GM21526 (cell line): Measurements from ENCODE around the gene PEX3.
"Not testable (repeated sequence)": the region's sequence is repeated elsewhere in the genome, so short reads cannot be mapped to it uniquely, and the experiment has no call there.

ENCODE experiments used
- ATAC-seq: cut with Tn5 transposase; IDR thresholded peaks from one replicate; pipeline ENCODE4 v1.9.1; 2021; ENCODE audit warnings: moderate library complexity; ENCODE audit not compliant: unreplicated experiment, low FRiP score

The PEX3 gene

DNA sequence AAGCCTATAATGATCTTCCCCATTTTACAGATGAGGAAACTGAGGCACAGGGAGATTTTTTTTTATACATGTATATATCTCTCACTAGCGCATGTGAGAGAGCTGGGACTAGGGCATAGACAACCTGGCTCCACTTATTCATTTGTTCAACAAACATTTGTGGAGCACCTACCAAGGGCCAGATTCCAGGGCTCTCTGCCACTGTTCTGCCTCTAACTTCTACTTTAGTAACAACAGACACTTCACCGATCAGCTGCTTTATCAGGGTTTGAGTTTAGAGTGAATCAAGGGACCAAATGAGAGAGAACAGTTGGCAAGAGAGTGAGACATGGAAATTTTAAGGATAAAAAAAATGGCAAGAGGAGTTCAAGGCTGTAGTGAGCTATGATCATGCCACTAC, 7.5 kb upstream of the PEX3 start:
- ATAC-seq, result no peak

DNA sequence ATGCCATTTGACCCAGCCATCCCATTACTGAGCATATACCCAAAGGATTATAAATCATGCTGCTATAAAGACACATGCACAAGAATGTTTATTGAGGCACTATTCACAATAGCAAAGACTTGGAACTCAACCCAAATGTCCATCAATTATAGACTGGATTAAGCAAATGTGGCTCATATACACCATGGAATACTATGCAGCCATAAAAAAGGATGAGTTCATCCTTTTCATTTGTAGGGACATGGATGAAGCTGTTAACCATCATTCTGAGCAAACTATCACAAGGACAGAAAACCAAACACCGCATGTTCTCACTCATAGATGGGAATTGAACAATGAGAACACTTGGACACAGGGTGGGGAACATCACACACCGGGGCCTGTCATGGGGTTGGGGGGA, 2.7 kb upstream of the PEX3 start:
- not testable (repeated sequence) for ATAC-seq

DNA sequence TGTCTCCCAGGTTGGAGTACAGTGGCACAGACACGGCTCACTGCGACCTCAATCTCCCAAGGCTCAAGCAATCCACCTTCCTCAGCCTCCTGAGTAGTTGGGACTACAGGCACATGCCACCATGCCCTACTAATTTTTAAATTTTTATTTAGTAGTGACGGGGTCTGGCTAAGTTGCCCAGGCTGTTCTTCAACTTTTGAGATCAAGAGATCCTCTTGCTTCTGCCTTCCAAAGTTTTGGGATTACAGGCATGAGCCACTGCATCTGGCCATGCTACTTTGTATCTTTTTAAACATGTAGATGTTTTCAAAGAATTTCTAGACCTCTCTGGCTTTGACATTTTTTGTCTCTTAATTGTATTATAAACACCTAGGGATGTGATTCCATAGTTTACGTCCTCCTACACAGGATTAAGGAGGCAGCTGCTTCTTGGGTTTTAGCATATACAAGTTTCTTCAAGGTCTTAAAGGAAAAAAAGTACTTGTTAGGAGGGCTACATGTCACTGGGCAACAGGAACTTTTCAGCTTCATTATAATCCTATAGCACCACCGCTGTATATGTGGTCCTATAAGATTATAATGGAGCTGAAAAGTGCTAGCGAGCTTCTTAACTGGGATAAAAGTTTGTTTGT, 1.4 kb upstream of the PEX3 start:
- no peak for ATAC-seq

DNA sequence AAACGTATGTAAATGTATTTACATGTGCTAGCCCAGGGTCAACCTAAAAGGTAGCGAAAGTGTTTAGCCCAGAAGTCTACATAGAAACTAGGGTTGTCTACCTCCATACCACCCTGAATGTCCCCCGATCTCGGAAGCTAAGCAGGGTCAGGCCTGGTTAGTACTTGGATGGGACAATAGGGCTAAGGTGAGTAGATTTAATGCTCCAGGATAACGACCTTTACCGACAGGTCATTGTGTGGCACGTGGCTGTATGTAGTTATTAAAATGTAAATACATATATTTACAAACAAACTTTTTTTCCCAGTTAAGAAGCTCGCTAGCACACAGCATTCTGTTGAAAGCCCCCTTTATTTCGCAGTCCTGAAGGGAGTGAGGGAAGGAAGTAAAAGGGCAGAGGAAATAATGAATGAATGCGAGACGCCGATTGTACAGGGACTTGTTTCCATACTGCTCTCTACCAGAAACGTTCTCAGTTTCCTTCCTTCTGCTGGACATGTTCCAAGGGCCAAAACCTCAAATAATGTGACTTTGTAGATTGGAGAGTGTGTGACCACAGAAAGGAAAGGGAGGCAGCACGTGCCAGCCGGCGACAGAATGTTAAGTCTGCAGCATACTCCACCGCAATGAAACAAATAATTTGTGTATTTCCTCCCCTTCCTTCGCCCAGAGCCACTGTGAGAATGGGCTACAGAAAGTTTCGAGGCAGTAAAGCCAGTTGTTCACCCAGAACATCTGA, 722 bp upstream of the PEX3 start:
- peak; percentile 6 for ATAC-seq

DNA sequence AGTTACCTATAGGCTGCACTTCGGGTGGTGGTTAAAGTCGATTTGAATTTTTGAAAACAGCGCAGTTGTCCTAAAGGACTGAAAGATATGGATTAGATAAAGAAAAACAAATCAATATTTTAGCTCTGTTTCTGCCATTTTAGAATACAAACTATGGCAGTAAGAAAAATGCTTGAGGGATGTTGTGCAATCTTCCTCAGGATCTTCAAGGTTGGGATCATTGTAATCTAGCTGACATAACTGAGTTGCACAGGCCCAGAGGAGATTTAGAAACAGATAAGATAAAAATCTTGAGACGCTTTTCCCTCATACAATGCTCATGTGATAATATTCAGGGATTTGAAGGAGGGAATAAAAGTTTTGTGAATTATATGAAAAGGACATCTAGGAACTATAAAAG, 926 bp downstream of the PEX3 start:
- ATAC-seq, result no peak

DNA sequence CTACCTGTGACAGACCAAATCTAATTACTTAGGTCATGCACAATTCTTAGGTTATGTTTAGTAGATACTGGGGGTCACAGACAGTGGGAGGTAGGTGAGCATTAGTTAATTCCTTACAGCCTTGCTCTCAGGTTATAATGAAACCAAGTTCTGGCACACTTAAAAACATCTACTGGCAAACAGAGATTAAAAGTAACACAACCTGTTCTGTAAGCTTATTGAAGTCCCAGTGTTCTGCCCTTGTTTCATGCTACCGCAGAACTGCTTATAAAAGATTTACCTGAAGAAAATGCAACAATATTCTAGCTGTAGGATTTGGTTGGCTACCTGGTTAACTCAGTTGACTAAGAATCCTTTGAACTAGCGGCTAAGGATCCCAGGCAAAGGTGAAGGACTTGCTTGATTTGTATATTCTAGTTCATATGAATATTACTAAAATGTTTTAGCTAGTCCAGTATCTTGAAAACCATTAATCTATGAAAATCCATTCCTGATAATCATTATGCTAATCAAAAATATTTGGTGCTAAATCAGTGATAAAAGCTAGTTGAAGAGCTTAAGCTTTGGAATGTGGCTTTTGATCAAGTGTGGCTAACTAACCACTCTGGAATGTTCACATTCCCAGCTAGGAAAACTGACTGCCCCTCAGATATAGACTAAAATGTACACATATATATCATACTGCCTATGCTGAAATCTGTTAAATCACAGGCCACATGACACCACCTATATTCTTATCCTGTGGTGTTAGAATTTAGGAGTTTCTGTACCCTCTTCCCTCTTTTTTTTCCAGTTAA, 7.2 kb downstream of the PEX3 start:
- no peak for ATAC-seq

DNA sequence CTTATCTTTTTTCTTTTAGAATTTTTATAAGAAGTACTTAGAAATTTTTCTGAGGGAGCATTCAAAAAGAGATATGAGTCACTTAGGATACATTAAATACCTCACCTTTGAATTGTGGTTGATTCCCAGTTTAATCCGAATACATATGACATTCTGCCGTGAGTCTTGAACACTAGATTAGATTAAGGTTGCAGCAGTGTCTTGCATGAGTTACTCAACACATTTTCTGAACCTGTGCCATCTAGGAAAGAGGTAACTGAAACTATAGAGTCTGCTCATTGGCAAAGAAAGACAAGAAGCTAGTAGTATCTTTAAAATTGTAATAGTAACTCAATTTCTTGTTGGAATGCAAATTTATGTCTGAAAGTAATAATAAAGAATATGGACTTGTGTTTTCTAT, 14.9 kb downstream of the PEX3 start:
- ATAC-seq, result no peak

DNA sequence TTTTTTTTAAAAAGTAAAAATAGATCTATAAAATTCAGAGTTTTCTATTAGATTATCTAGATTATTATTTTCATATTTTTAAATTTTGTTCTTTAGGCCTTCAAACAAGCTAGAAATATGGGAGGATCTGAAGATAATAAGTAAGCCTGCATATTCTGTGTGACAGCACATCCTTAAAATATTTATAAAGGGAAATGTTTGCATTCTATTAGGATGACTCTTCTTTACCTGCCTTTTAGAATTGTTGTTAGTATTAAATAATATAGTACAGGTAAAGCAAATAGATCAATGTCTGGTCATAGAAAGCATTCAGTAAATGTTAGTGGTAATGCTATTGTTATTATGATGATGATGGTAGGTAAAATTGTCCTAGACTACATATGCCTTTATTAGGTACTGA, 17.4 kb downstream of the PEX3 start:
- no peak for ATAC-seq

DNA sequence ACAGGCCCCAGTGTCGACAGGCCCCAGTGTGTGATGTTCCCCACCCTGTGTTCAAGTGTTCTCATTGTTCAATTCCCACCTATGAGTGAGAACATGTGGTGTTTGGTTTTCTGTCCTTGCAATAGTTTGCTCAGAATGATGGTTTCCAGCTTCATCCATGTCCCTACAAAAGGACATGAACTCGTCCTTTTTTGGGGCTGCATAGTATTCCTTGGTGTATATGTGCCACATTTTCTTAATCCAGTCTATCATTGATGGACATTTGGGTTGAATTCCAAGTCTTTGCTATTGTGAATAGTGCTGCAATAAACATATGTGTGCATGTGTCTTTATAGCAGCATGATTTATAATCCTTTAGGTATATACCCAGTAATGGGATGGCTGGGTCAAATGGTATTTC, 18.2 kb downstream of the PEX3 start:
- not testable (repeated sequence) for ATAC-seq

DNA sequence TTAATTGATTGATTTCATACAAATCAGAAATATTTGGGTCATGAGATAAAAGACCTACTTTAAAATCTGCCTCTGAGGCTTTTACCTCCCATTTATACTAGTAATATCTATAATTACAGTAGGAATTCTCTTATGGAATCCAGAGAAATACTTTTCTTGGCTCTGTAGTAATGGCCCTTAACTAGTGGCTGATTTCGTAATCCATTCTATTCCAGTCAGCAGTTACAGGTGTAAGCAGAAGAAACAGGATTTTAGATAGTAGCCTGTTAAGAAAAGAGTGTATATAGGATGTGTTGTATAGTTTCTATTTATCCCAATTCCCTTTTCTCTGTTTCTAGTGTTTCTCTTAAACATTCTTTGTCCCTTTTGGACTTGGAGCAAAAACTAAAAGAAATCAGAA, 21.2 kb downstream of the PEX3 start:
- no peak for ATAC-seq

DNA sequence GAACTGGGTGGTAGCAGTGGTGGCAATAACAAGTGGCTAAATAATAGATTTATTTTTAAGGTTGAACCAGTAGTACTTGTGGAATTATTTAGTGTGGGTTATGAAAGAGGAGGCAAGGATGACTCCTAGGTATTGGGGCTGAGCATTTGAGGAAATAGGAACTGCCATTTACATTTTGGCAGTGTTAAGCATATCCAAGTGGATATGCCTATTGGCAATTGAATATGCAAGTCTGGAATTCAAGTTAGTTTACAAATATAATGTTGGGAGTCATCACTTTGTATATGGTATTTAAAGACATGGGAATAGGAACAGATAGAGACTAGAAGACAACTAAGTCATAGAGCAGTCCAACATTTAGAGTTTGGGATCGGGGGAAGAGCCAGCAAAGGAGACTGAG, 25.9 kb downstream of the PEX3 start:
- ATAC-seq, result no peak

DNA sequence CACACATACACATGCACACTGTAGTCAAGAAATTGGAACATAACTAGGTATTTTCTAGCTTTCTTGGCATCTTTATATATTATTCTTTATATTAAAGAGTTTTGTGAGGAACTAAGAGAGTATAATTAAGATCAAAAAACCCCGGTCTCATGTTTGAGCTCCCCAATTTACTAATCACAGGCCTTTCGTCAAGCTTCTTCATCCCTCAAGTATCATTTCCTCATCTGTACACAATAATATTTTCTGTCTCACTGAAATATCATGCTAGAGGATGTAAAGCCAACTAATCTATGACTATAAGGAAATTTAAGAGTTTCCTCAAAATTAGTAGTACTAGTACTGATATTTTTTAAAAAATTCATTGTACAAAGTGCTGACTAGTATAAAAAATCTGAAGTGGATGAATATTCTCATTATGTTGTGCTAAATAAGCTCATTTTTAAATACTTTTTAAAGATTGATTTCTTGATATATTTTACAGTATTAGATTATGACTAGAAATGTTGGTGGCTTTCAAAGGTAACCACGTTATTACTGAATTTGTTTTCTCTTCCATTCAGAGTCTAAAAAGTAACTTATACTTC, 28.0 kb downstream of the PEX3 start:
- no peak for ATAC-seq

DNA sequence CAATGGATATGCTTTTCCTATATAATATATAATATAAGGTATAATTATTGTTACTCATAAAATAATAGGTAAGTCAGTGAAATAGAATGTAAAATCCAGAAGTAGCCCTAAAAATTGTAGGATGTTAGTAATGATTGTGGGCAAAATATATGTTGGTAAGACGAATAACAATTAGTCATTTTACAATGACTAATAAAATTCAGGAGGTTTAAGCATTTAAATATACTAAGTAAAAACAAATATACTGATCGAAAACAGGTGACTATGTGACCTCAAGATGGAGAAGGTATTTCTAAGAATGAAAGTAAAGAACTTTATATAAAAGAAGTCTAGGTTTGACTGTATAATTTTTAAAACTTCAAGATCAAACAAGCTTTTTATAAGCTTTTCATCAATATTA, 32.0 kb downstream of the PEX3 start:
- ATAC-seq, result no peak

DNA sequence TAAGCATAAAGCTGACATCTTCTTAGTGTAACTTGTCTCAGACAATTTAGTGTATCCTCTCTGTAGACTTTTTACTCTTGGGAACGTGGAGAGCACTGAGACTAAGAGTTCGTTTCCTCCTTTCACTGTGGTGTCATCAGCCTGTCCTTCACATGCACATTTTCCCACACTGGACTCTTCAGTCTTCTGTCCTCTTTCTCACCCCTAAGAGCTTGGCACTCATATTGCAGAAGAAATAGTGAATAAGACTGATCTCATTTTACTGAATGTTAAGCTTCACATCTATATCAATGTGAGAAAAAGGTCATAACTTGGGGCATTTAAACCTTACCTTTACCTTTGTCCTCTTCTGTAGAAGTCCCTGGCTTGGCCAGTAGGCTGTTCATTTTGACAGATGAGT, 35.4 kb downstream of the PEX3 start:
- no peak for ATAC-seq

DNA sequence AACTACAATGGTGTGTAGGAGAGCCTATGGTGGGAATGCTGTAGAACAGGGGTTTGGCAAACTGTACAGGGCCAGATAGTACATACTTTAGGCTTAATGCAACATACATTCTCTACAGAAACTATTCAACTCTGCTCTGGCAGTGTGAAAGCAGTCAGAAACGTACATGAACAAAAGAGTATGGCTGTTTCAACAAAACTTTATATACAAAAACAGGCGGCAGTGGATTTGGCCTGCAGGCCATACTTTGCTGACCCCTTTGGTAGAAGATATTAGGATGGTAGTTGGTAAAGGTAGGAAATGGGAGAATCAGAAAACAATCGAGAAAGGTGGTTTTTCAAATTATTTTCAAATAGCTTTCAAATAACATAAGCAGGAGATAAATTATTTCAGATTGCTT, 36.1 kb downstream of the PEX3 start:
- no peak for ATAC-seq

DNA sequence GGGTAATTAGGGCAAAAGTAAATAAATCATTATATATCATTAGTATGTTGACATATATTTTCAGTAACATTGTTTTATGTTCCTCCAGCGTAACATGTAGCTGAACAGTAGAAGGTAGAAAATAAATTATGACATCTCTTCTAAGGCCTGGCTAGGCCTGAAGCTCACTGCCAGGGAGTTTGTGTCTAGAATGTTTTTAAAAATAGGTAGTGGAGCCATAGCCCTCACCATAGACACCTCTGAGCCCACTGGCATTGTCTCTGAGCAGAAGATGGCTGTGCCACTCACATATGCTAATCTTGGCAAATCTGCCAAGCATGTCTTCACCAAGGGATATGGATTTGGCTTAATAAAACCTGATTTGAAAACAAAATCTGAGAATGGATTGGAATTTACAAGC, 39.6 kb downstream of the PEX3 start:
- ATAC-seq, result no peak

DNA sequence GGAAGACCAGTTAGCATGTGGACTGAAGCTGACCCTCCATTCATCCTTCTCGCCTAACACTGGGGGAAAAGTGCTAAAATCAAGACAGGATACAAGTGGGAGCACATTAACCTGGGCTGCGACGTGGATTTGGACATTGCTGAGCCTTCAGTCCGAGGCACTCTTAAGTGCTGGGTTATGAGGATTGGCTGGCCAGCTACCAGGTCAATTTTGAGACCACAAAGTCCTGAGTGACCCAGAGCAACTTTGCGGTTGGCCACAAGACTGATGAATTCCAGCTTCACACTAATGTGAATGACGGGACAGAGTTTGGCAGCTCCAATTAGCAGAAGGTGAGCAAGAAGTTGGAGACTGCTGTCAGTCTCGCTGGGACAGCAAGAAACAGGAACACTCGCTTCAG, 40.2 kb downstream of the PEX3 start:
- no peak for ATAC-seq

DNA sequence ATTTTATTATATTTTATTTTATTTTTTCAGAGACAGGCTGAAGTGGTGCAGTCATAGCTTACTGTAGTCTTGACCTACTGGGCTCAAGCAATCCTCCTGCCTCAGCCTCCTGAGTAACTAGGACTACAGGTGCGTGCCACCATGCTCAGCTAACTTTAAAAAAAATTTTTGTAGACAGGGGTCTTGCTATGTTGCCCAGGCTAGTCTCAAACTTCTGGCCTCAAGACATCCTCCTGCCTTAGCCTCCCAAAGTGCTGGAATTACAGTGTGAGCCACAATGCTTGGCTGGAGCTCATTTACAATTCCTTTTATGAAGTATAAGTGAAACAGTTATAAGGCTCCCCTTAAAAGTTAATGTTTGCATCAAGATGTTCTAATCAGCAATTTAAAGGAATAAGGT, 46.4 kb downstream of the PEX3 start:
- no peak for ATAC-seq

DNA sequence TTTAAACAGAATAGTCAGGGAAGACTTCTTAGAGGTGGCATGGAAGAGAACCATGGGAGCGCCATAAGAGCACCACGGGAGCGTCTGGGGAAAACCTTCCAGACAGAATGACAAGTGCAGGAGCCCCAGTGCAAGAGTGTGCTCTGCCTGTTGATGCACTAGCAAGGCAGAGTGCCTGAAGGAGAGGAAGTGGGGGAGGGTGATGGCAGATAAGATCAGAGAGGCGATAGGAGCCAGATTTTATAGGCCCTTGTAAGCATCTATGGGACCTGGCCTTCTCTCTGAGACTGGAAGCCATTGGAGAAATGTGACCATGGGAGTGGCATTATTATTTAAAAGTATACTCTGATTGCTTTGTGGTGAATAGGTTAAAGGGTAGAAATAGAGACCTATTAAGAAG, 47.8 kb downstream of the PEX3 start:
- ATAC-seq, result no peak

DNA sequence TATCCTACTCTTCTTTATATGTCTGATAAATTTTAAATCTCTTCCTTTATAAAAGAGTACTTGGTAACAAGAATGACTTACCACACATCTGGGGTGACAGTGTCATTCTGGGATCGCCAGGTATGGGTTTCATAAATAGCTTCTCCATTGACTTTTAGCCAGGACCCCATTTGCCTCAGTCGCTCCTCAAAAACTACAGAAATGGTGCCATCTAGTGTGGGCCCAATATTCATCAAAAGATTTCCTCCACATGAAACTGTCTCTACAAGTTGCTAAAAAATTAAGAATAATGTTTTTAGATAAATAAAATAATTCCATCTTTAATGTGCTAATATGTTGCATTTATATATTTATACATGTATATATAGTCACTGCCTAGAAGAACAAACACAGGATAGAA, 51.2 kb downstream of the PEX3 start:
- no peak for ATAC-seq

DNA sequence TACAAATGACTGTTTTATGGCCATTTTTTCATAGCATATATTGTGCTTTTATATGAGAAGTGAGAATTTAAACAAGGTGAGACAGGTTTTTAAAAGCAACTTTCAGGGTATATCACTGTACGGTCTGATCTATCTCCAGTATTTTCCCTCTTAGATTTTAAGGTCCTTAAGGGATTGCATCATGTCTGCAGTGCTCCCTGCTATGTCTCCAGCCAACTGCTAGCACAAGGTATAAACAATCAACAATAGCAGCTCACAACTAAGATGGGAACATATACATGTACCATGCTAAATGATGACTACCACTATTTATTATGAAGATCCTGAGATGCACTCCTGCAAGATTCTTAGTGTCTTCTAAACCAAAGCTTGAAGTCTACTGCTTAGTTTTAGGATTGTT, 53.8 kb downstream of the PEX3 start:
- no peak for ATAC-seq
